Cardiac muscle cell (in vitro differentiated cells and primary cell): Measurements from ENCODE around the gene HS6ST3. TPM values are rescaled to one million over a fixed set of nuclear protein-coding genes. Genes with fewer than 3 reads are reported as not detected.
A peak's percentile ranks its signal among the peaks of the same experiment; 100 is the strongest.
"Not testable (repeated sequence)": the region's sequence is repeated elsewhere in the genome, so short reads cannot be mapped to it uniquely, and the experiment has no call there.

Experiments used
- DNase-seq, 2 donors: peaks; one replicate each; pipeline versions ENCODE4 v3.0.0 to v3.0.0-alpha.2; 2010 to 2017; ENCODE audit warnings: low read depth in 1 of 2, low spot score in 1 of 2
- H3K27ac ChIP-seq: fragments of 200-600 bp; sonication (generic); 2 replicates; pipeline ENCODE4 v1.5.1; 2016
- H3K27me3 ChIP-seq: fragments of 200-600 bp; sonication (generic); 2 replicates; pipeline ENCODE4 v1.6.0; 2016; ENCODE audit warnings: control low read depth
- H3K36me3 ChIP-seq: fragments of 200-600 bp; sonication (generic); 2 replicates; pipeline ENCODE4 v1.5.1; 2016; ENCODE audit warnings: control low read depth
- H3K4me1 ChIP-seq: fragments of 200-600 bp; sonication (generic); 2 replicates; pipeline ENCODE4 v1.8.1; 2017; ENCODE audit warnings: low read depth, mild to moderate bottlenecking, mixed run types
- H3K4me3 ChIP-seq: fragments of 200-600 bp; sonication (generic); 2 replicates; pipeline ENCODE4 v1.5.1; 2016; ENCODE audit warnings: mild to moderate bottlenecking
- H3K9me3 ChIP-seq: fragments of 200-600 bp; sonication (generic); 2 replicates; pipeline ENCODE4 v1.5.1; 2017; ENCODE audit warnings: low read depth, mild to moderate bottlenecking, control low read depth
- CTCF ChIP-seq: IDR thresholded peaks from 2 replicates; pipeline ENCODE4 v1.5.1; 2012; ENCODE audit warnings: low read depth, mild to moderate bottlenecking, low read length
- polyA plus RNA-seq: library from polyadenylated mRNA; unstranded; fragments of >200 nt; fragmentation: Nextera tagmentation; extraction: Ambion mirVana; gene quantifications from 2 replicates; pipeline ENCODE4 v1.2.1, GENCODE V29; 2016
- total RNA-seq: library from RNA; depleted of rRNA; stranded (reverse); fragments of >200 nt; gene quantifications from 2 replicates; pipeline ENCODE4 v1.2.3, GENCODE V29; 2016

HS6ST3 gene
- total RNA-seq, result 0.39 and 0.81 TPM in 2 replicates
- 0.38 TPM in 1 of 2 replicates, not detected in the other for polyA plus RNA-seq

- Histone ChIP-seq H3K9me3 (no peaks in the 10 kb centered on the region), H3K4me1 (no peaks in the 10 kb centered on the region), H3K36me3 (no peaks in the 10 kb centered on the region), H3K27me3 (peaks cover 80% of the 10 kb centered on the region), H3K4me3 (peak within 1 kb of the TSS; percentile 39), H3K27ac (no peak within 1 kb of the TSS)
- TF ChIP-seq CTCF, result no peak
- peak; percentile 10 to 56 for DNase-seq
Observed at GRCh38 chr13:96089749-96090239, at the start of gene HS6ST3. Gene HS6ST3 (plus strand): TSS chr13:96090107.

- Histone ChIP-seq H3K27ac (no peak overlapping the region), H3K36me3 (no peaks in the 10 kb centered on the region), H3K27me3 (no peaks in the 10 kb centered on the region), H3K4me1 (no peaks in the 10 kb centered on the region), H3K9me3 (no peaks in the 10 kb centered on the region), H3K4me3 (no peak overlapping the region)
- TF ChIP-seq CTCF, result no peak
- no peak for DNase-seq
Observed at GRCh38 chr13:96041326-96042110, 48.4 kb upstream of the HS6ST3 start.

- no peak for TF ChIP-seq CTCF
- no peak for DNase-seq
- Histone ChIP-seq H3K27ac (no peak overlapping the region), H3K4me1 (no peaks in the 10 kb centered on the region), H3K36me3 (no peaks in the 10 kb centered on the region), H3K4me3 (no peak overlapping the region), H3K27me3 (no peaks in the 10 kb centered on the region), H3K9me3 (no peaks in the 10 kb centered on the region)
Observed at GRCh38 chr13:96044238-96044637, 45.7 kb upstream of the HS6ST3 start.

- H3K4me1 ChIP-seq, H3K9me3 ChIP-seq, DNase-seq, H3K27ac ChIP-seq, H3K4me3 ChIP-seq, H3K36me3 ChIP-seq, H3K27me3 ChIP-seq: not testable (repeated sequence)
Observed at GRCh38 chr13:96046449-96047126, 43.3 kb upstream of the HS6ST3 start.

GRCh38 chr13:96050955-96051354, 39.0 kb upstream of the HS6ST3 start:
- H3K4me1 ChIP-seq, DNase-seq, H3K9me3 ChIP-seq, H3K27me3 ChIP-seq, H3K36me3 ChIP-seq, H3K4me3 ChIP-seq, H3K27ac ChIP-seq: not testable (repeated sequence)

GRCh38 chr13:96051491-96051890, 38.4 kb upstream of the HS6ST3 start:
- DNase-seq, H3K9me3 ChIP-seq, H3K36me3 ChIP-seq, H3K27me3 ChIP-seq, H3K27ac ChIP-seq, H3K4me1 ChIP-seq, H3K4me3 ChIP-seq: not testable (repeated sequence)

- H3K4me3 ChIP-seq, H3K27ac ChIP-seq, DNase-seq, H3K9me3 ChIP-seq, H3K36me3 ChIP-seq, H3K4me1 ChIP-seq, H3K27me3 ChIP-seq: not testable (repeated sequence)
Observed at GRCh38 chr13:96051946-96052345, 38.0 kb upstream of the HS6ST3 start.
